OCI-LY7 (cell line): Measurements from ENCODE around the gene GFY.

Source experiments
- EZH2phosphoT487 ChIP-seq: fragments of 200-600 bp; sonication (generic); IDR thresholded peaks from 2 replicates; pipeline ENCODE4 v1.6.1; 2018; ENCODE audit warnings: low read depth, borderline replicate concordance, mild to moderate bottlenecking, mixed run types, antibody characterized with exemption, low read length, moderate library complexity, mixed read lengths
- TF ChIP-seq, protein P1 (sequence below): fragments of 200-600 bp; sonication (generic); conservative IDR thresholded peaks from 2 replicates; pipeline ENCODE4 v1.5.1; 2014; ENCODE audit warnings: mild to moderate bottlenecking, antibody characterized with exemption, low read length, moderate library complexity, mixed read lengths

- TF ChIP-seq, protein P1, sequence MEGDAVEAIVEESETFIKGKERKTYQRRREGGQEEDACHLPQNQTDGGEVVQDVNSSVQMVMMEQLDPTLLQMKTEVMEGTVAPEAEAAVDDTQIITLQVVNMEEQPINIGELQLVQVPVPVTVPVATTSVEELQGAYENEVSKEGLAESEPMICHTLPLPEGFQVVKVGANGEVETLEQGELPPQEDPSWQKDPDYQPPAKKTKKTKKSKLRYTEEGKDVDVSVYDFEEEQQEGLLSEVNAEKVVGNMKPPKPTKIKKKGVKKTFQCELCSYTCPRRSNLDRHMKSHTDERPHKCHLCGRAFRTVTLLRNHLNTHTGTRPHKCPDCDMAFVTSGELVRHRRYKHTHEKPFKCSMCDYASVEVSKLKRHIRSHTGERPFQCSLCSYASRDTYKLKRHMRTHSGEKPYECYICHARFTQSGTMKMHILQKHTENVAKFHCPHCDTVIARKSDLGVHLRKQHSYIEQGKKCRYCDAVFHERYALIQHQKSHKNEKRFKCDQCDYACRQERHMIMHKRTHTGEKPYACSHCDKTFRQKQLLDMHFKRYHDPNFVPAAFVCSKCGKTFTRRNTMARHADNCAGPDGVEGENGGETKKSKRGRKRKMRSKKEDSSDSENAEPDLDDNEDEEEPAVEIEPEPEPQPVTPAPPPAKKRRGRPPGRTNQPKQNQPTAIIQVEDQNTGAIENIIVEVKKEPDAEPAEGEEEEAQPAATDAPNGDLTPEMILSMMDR: no peak
- no peak for TF ChIP-seq EZH2phosphoT487
Measured at GRCh38 chr19:49453757-49454240, 28.6 kb downstream of the GFY start.
